GM08714 (cell line): ENCODE data around the gene NKX1-1.

Experiments used
- H3K4me3 ChIP-seq: fragments of 200-500 bp; sonication (Bioruptor generic); 2 replicates; pipeline ENCODE4 v1.5.1; 2014; ENCODE audit warnings: mild to moderate bottlenecking, low read length, inconsistent platforms
- ZNF274 ChIP-seq: IDR thresholded peaks from 2 replicates; pipeline ENCODE4 v1.6.1; 2012; ENCODE audit warnings: mild to moderate bottlenecking, low read depth, low read length

NKX1-1 gene

GRCh38 chr4:1360423-1361283 is 45.6 kb downstream of the NKX1-1 start:
- TF ChIP-seq ZNF274, result no peak
- no peak overlapping the region for H3K4me3 ChIP-seq

GRCh38 chr4:1359976-1360375 is 46.3 kb downstream of the NKX1-1 start:
- TF ChIP-seq ZNF274, result no peak
- no peak overlapping the region for H3K4me3 ChIP-seq

- no peak for TF ChIP-seq ZNF274
- H3K4me3 ChIP-seq, result no peak overlapping the region
Observed at GRCh38 chr4:1359144-1359501, 47.1 kb downstream of the NKX1-1 start.

- TF ChIP-seq ZNF274, result no peak
- H3K4me3 ChIP-seq, result no peak overlapping the region
Observed at GRCh38 chr4:1358421-1359143, 47.7 kb downstream of the NKX1-1 start.

GRCh38 chr4:1357356-1358248 is 48.6 kb downstream of the NKX1-1 start:
- no peak for TF ChIP-seq ZNF274
- no peak overlapping the region for H3K4me3 ChIP-seq

GRCh38 chr4:1356181-1356998 is 49.9 kb downstream of the NKX1-1 start:
- no peak for TF ChIP-seq ZNF274
- H3K4me3 ChIP-seq, result no peak overlapping the region

GRCh38 chr4:1355378-1355777 is 50.9 kb downstream of the NKX1-1 start:
- no peak overlapping the region for H3K4me3 ChIP-seq

GRCh38 chr4:1354983-1355275 is 51.3 kb downstream of the NKX1-1 start:
- no peak overlapping the region for H3K4me3 ChIP-seq
- TF ChIP-seq ZNF274, result no peak

More at GRCh38 chr4:1355378-1355777, 50.9 kb downstream of the NKX1-1 start:
- no peak for TF ChIP-seq ZNF274

GRCh38 chr4:1354136-1354982 is 51.9 kb downstream of the NKX1-1 start:
- H3K4me3 ChIP-seq, result no peak overlapping the region

GRCh38 chr4:1353186-1354055 is 52.8 kb downstream of the NKX1-1 start:
- no peak overlapping the region for H3K4me3 ChIP-seq
- TF ChIP-seq ZNF274, result no peak

More at GRCh38 chr4:1354136-1354982, 51.9 kb downstream of the NKX1-1 start:
- TF ChIP-seq ZNF274, result no peak
